GM12864 (cell line): ENCODE results near the gene ZNF69.
"Not testable (repeated sequence)": the region's sequence is repeated elsewhere in the genome, so short reads cannot be mapped to it uniquely, and the experiment has no call there.

ENCODE experiments used
- DNase-seq: peaks from one replicate; pipeline ENCODE4 v3.0.0-alpha.2; 2011; ENCODE audit warnings: low read depth
- H3K4me3 ChIP-seq: 2 replicates; pipeline ENCODE4 v1.5.1; 2011; ENCODE audit warnings: mild to moderate bottlenecking, low read depth, low read length, control low read depth
- CTCF ChIP-seq: IDR thresholded peaks from 2 replicates; pipeline ENCODE4 v1.5.1; 2011; ENCODE audit warnings: low read depth, mild to moderate bottlenecking, moderate library complexity, low read length, control low read depth, inconsistent platforms; ENCODE audit errors: missing control alignments

The ZNF69 gene

GRCh38 chr19:11887611-11888531 lies at the start of gene ZNF69:
Gene ZNF69, plus strand, starts transcription at chr19:11887782. Its CDS starts 142 bp downstream, at chr19:11887924.
- DNase-seq = no peak
- no peak for TF ChIP-seq CTCF
- H3K4me3 ChIP-seq = peak within 1 kb of the TSS; percentile 75

- TF ChIP-seq CTCF = no peak
- H3K4me3 ChIP-seq = no peak overlapping the region
- no peak for DNase-seq
Observed at GRCh38 chr19:11843722-11844121, 43.9 kb upstream of the ZNF69 start.

- DNase-seq, H3K4me3 ChIP-seq: not testable (repeated sequence)
Observed at GRCh38 chr19:11847615-11848014, 40.0 kb upstream of the ZNF69 start.

- no peak for TF ChIP-seq CTCF
- peak overlapping the region; percentile 63 for H3K4me3 ChIP-seq
Observed at GRCh38 chr19:11848200-11848593, 39.4 kb upstream of the ZNF69 start.

GRCh38 chr19:11848594-11849469 lies 38.8 kb upstream of the ZNF69 start, which contains the start of gene ZNF439:
Gene ZNF439, plus strand, starts transcription at chr19:11848726. Its CDS starts 142 bp downstream, at chr19:11848868.
- H3K4me3 ChIP-seq = peak within 1 kb of the TSS; percentile 63
- TF ChIP-seq CTCF = no peak
- peak; percentile 61 for DNase-seq

More at GRCh38 chr19:11848200-11848593, 39.4 kb upstream of the ZNF69 start:
- DNase-seq = no peak

GRCh38 chr19:11850289-11850688 lies 37.3 kb upstream of the ZNF69 start:
- H3K4me3 ChIP-seq = not testable (repeated sequence)

GRCh38 chr19:11853358-11853757 lies 34.2 kb upstream of the ZNF69 start:
- DNase-seq = no peak
- no peak overlapping the region for H3K4me3 ChIP-seq
- TF ChIP-seq CTCF = no peak

More at GRCh38 chr19:11850289-11850688, 37.3 kb upstream of the ZNF69 start:
- not testable (repeated sequence) for DNase-seq
